Endothelial cell of umbilical vein (primary cell): ENCODE results near the gene CSNK1G1. TPM values are rescaled to one million over a fixed set of nuclear protein-coding genes. Genes with fewer than 3 reads are reported as not detected.

ENCODE experiments used
- BruUV-seq: library from RNA; stranded (reverse); fragments of 400-500 nt; replicated peaks from 2 replicates; lab custom pipeline; 2021; lab: Mats Ljungman, UMichigan
- CTCF ChIA-PET: fragments of 300-600, 350-600 bp; sonication (Branson Sonifier 250); formaldehyde crosslinking; loops from one replicate; lab custom pipeline; 2021; ENCODE audit warnings: antibody characterized with exemption, inconsistent platforms; lab: Charles Lee
- POLR2A ChIA-PET: fragments of 300-600, 350-600 bp; sonication (Branson Sonifier 250); formaldehyde crosslinking; loops from one replicate; lab custom pipeline; 2021; ENCODE audit warnings: antibody characterized with exemption, inconsistent platforms; lab: Charles Lee
- DNase-seq: peaks from one replicate; pipeline ENCODE4 v3.0.0-alpha.2; 2011; ENCODE audit warnings: low read depth, low spot score
- FAIRE-seq: peaks from 2 replicates; lab custom pipeline; 2011; peaks lifted over from hg19 to GRCh38; lab: Jason Lieb, UNC
- H2AFZ ChIP-seq: 2 replicates; pipeline ENCODE4 v1.6.0; 2012; ENCODE audit warnings: low read depth, low read length, control low read depth, inconsistent platforms
- H3K27ac ChIP-seq: 2 replicates; pipeline ENCODE4 v1.5.1; 2011; ENCODE audit warnings: low read depth, mild to moderate bottlenecking, control low read depth, low read length, moderate library complexity; ENCODE audit not compliant: insufficient read depth
- H3K27me3 ChIP-seq, 2 experiments: 2 replicates each; pipeline versions ENCODE4 v1.6.0 to v1.6.1; 2011; ENCODE audit warnings: low read length in 2 of 2, mixed read lengths in 1 of 2; ENCODE audit not compliant: control insufficient read depth in 2 of 2, insufficient read depth in 2 of 2
- H3K36me3 ChIP-seq, 2 experiments: 2 replicates in 1 of 2; 3 replicates in 1 of 2; pipeline ENCODE4 v1.5.1; 2011; ENCODE audit warnings: low read length in 2 of 2, mild to moderate bottlenecking in 1 of 2, moderate library complexity in 1 of 2; ENCODE audit not compliant: control insufficient read depth in 2 of 2, insufficient read depth in 2 of 2; ENCODE audit errors: extremely low read depth in 1 of 2
- H3K4me1 ChIP-seq: 3 replicates; pipeline ENCODE4 v1.5.1; 2011; ENCODE audit warnings: mild to moderate bottlenecking, low read length; ENCODE audit not compliant: control insufficient read depth, insufficient read depth; ENCODE audit errors: extremely low read depth
- H3K4me2 ChIP-seq: 2 replicates; pipeline ENCODE4 v1.6.1; 2011; ENCODE audit warnings: low read length, control low read depth, mixed read lengths; ENCODE audit not compliant: insufficient read depth
- H3K4me3 ChIP-seq, 3 experiments: fragments of 200-600 bp in 1 of 3; sonication (generic), shearing (Covaris generic) in 1 of 3; replicated peaks in 1 of 3; 2 replicates each; pipeline ENCODE4 v1.5.1; 2011 to 2016; ENCODE audit warnings: control low read depth in 3 of 3, low read length in 3 of 3, mild to moderate bottlenecking in 2 of 3, inconsistent platforms in 1 of 3, low read depth in 1 of 3, moderate library complexity in 1 of 3; ENCODE audit not compliant: insufficient read depth in 1 of 3
- H3K79me2 ChIP-seq: 2 replicates; pipeline ENCODE4 v1.6.0; 2012; ENCODE audit warnings: low read length, inconsistent platforms; ENCODE audit not compliant: control insufficient read depth, insufficient read depth
- H3K9ac ChIP-seq: replicated peaks from 2 replicates; pipeline ENCODE3; 2011; ENCODE audit warnings: low read length, control low read depth; ENCODE audit not compliant: insufficient read depth; ENCODE audit errors: extremely low read depth
- H3K9me1 ChIP-seq: replicated peaks from 3 replicates; pipeline ENCODE4 v1.6.0; 2011; ENCODE audit warnings: mild to moderate bottlenecking, low read length; ENCODE audit not compliant: control insufficient read depth, insufficient read depth; ENCODE audit errors: extremely low read depth
- H3K9me3 ChIP-seq: replicated peaks from 2 replicates; pipeline ENCODE4 v1.5.1; 2012; ENCODE audit warnings: low read length, inconsistent platforms; ENCODE audit not compliant: control insufficient read depth, insufficient read depth
- H4K20me1 ChIP-seq: replicated peaks from 2 replicates; pipeline ENCODE3; 2011; ENCODE audit warnings: mild to moderate bottlenecking, low read length; ENCODE audit not compliant: control insufficient read depth, insufficient read depth; ENCODE audit errors: extremely low read depth
- CTCF ChIP-seq, 2 donors: IDR thresholded peaks; 1 replicate in 1 of 2; 2 replicates in 1 of 2; pipeline ENCODE4 v1.5.1; 2011; ENCODE audit warnings: low read length in 2 of 2, mild to moderate bottlenecking in 2 of 2, moderate library complexity in 2 of 2, control low read depth in 1 of 2, inconsistent platforms in 1 of 2, low read depth in 1 of 2; ENCODE audit not compliant: insufficient read depth in 1 of 2; ENCODE audit errors: extremely low read depth in 1 of 2
- EZH2 ChIP-seq: IDR thresholded peaks from 2 replicates; pipeline ENCODE4 v1.6.1; 2012; ENCODE audit warnings: borderline replicate concordance, low read depth, mild to moderate bottlenecking, moderate library complexity, low read length, inconsistent platforms; ENCODE audit not compliant: severe bottlenecking
- JUN ChIP-seq: IDR thresholded peaks from 2 replicates; pipeline ENCODE4 v1.6.1; 2011; ENCODE audit warnings: borderline replicate concordance, low read depth; ENCODE audit not compliant: insufficient read length, insufficient read depth
- MAX ChIP-seq: IDR thresholded peaks from 2 replicates; pipeline ENCODE4 v1.6.1; 2011; ENCODE audit not compliant: insufficient read depth, insufficient read length
- MYC ChIP-seq: IDR thresholded peaks from one replicate; pipeline ENCODE4 v1.6.1; 2011; ENCODE audit warnings: mild to moderate bottlenecking, low read depth, low read length
- dilution Hi-C: fragments of 300-500 bp; cut with MboI; formaldehyde crosslinking; loops from one replicate; pipeline ENCODE4 v1.15.0; 2019; ENCODE audit warnings: low sequenced_read_pairs; ENCODE audit not compliant: extremely low pct_ligation_motif_present
- intact Hi-C: fragments of 100-400 bp; cut with micrococcal nuclease; formaldehyde crosslinking; loops from one replicate; pipeline ENCODE4 v1.10.0; 2022
- polyA plus RNA-seq, 4 experiments: library from polyadenylated mRNA; depleted of rRNA in 3 of 4; stranded (reverse) in 3 of 4; unstranded in 1 of 4; fragments of >200 nt; gene quantifications; 2 replicates each; pipeline versions ENCODE4 v1.2.1 to v1.2.3, GENCODE V29; 2011 to 2012; ENCODE audit warnings: missing spikeins in 1 of 4
- total RNA-seq: library from RNA; stranded (reverse); gene quantifications from 2 replicates; pipeline ENCODE4 v1.2.3, GENCODE V29; 2021

The CSNK1G1 gene
- total and polyA plus RNA-seq, 2 donors (not counting 3 experiments of a cell fraction or from before 2014, with no cell fraction given): 9.0 to 31.7 TPM

- Histone ChIP-seq H3K36me3 (no peaks in the 10 kb centered on the region), H2AFZ (no peak overlapping the region), H3K27me3 (no peaks in the 10 kb centered on the region), H3K9ac (no peak overlapping the region), H3K9me3 (no peaks in the 10 kb centered on the region), H3K9me1 (no peaks in the 10 kb centered on the region), H4K20me1 (no peaks in the 10 kb centered on the region), H3K4me1 (no peaks in the 10 kb centered on the region), H3K4me2 (no peak overlapping the region), H3K79me2 (peaks cover 16% of the 10 kb centered on the region), H3K27ac (no peak overlapping the region), H3K4me3 (no peak overlapping the region)
- ChIA-PET POLR2A (interaction anchor here (0.6 kb wide), 1 partner anchor 75 kb away, joined by 3 read pairs; the partner anchor contains the start of gene PPIB), CTCF (interaction anchor here (1.0 kb wide), 1 partner anchor 54 kb away, joined by 3 read pairs; no protein-coding TSS in a partner anchor)
- intact Hi-C loops: no loop called here
- no TSS peak for BruUV-seq
- dilution Hi-C loops: no loop called here
- FAIRE-seq (no peak), DNase-seq (no peak)
- no peak for TF ChIP-seq MYC
- no peak for TF ChIP-seq EZH2
- TF ChIP-seq MAX: no peak
- TF ChIP-seq CTCF (IDR thresholded peaks at IDR 0.05; ENCODE audit: extremely low read depth in 1 of 2, insufficient read depth in 1 of 2, low read depth in 1 of 2, low read length in 2 of 2): no peak
- TF ChIP-seq JUN: no peak
Observed at GRCh38 chr15:64237677-64238076, 118.3 kb downstream of the CSNK1G1 start.
